Measurements from ENCODE around the gene DNAH11. TPM values are rescaled to one million over a fixed set of nuclear protein-coding genes. Genes with fewer than 3 reads are reported as not detected.
A peak's percentile ranks its signal among the peaks of the same experiment; 100 is the strongest.

Gene DNAH11
- total RNA-seq, 2 donors from 2014 or later: 2.9 to 3.6 TPM

DNA sequence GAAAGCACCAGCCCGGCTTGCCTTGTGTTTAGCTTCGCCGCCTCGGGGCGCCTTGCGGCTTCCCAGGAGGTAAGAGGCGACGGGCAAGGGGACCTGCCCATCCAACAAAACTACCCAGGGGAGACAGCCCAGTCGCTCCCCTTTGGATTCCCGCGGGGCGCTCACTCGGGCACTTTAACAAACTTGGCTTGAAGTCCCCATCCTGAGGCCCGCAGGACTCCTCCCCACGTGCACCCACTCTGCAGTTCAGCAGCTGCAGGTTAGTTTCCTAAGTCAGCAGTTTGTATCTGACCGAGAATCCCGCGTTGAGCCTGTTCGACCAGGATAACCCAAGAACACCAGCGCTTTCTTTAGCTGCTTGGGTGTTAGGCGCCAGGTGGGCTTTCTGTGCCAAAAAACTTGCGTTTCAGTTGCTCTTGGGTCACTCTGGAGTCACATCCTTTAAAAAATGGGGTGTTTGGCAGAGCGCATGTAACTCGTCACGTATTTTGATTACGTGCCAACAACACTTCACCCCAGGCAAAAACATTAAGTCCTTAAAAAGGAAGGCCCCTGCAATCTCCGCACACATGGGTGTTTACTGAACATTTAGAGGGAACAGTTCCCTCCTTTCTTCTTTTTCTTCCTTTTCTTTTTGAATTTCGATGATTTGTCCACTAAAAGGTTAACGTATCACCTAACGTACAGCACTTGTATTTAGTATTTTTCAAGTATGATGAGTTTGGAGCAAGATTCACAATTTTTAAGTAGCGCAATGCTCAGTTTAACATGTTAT lies 876 bp downstream of the DNAH11 start:
- DNase-seq (no peak), ATAC-seq (peak; percentile 56 to 62)
- intact Hi-C loops (cut with DNase I): no loop called here

DNA sequence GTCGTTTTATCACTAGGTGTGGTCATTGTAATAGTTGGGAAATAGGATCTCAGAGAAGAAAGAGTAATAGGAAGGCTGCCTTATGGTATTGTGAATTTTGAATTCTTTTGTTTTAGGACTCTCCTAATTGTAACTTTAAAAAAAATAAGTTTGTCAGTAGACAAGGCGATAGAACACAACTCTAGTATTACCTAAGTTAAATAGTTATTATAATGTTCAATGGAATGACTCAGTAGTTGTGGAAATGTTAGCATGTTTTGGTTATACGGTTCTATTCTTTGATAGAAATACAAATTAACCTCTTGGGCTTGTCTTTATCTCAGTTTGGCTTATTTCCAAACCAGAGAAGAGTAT lies 1.4 kb downstream of the DNAH11 start:
- ATAC-seq (no peak), DNase-seq (no peak)
- intact Hi-C loops (cut with DNase I): no loop called here

DNA sequence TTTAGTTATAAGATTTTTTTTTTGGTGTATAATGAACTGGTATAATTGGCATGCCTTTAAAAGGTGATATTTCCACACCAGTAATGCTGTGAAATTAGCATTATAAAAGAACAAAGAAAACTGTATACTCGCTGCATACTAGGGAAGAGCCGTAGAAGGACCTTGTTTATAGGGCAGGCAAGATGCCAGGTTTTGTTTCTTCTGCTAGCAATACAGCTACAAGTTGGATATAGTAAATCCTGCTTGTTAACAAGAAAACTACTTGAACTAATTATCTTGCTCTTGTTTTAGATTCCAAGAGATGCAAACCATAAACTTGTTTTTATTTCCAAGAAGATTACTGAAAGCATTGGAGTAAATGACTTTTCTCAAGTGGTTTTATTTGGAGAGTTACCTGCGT lies 1.9 kb downstream of the DNAH11 start:
- intact Hi-C loops (cut with DNase I): no loop called here
- no peak for DNase-seq
- no peak for ATAC-seq

DNA sequence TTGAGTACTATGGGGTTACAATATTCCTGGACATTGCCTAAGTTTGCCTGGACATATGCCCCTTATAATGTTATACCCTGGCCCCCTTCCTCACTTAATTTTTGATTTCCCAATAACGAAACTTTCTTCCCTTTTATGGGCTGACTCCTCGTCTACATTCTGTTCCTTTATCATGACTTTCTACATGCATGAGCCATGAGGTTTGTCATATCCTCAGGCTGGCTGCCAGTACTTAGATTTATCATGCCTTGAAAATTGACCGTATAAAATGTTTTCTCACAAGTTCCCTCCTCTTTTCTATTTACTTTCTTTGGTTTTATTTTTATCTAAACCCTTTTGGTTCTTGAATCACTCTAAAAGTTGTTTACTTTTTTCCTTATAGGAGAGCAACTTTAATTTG lies 4.7 kb downstream of the DNAH11 start:
- intact Hi-C loops (cut with DNase I): no loop called here
- no peak for DNase-seq
- ATAC-seq: no peak

DNA sequence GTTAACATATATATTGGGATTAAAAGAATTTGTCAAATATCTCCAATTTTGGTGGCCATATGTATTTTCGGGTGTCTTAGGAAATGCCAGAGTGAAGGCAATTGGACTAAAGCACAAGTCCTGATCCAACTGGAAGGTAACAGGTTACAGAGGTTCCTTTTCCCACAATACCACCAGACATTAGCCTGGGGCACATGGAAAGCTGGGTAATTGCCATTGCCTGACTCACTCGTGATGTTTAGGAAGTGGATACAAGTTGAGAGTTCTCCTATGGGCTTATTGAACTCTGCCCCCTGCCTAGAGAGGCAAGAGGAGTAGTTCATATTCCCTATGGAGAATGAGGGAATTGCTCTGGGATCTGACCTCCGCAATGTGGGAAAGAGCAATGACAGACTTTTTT lies 5.7 kb downstream of the DNAH11 start:
- DNase-seq (no peak), ATAC-seq (no peak)
- intact Hi-C loops (cut with DNase I): no loop called here

DNA sequence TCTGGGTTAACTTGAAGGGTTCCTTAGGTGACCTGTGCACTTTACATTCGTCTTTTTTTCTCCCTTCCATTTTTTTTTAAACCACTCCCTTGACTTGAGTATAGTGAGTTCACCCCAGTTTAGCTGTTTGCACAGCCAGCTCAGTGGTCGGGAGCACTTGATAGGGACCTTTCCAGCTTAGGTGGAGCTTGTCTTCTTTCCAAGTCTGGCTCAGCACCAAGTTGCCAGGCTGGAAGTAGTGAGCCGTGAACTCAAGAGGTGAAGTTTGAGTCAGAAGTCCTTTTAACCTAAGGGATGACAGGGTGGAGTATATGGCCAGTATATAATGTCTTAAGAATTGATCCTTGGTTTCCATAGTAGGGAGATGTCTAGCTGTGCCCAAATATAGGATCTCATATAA lies 7.2 kb downstream of the DNAH11 start:
- intact Hi-C loops (cut with DNase I): no loop called here
- ATAC-seq: no peak
- DNase-seq: no peak

DNA sequence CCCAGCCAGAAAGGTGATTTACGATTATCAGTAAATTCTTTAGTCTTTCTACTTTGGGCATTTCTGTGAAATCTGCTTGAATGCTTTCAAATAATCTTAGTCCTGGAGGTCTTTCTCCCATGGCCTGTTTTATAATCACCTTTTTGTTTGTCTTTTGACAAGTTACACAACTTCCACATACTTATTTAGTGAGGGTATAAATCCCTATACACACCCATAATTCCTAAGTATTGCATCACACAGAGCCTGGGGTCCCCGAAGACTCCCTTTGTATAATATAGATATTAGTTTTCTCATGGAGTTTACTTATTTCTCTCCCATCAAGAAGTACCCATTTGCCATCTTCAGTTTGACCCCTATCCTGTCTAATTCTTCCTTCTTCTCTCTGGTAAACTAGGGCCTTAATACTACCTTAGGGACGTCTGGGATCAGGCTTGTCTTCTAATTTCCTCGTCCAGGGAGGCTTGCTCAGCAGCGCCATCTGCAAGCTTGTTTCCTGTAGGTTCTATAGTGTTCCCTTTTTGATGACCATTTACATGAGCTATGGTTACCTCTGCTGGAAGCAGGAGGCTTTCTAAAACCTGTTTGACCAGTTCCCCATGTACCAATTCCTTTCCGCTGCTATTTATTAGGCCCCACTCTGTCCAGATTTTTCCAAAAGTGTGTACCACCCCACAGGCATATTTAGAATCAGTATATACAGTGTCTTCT lies 8.1 kb downstream of the DNAH11 start:
- ATAC-seq (no peak), DNase-seq (no peak)
- intact Hi-C loops (cut with DNase I): no loop called here

DNA sequence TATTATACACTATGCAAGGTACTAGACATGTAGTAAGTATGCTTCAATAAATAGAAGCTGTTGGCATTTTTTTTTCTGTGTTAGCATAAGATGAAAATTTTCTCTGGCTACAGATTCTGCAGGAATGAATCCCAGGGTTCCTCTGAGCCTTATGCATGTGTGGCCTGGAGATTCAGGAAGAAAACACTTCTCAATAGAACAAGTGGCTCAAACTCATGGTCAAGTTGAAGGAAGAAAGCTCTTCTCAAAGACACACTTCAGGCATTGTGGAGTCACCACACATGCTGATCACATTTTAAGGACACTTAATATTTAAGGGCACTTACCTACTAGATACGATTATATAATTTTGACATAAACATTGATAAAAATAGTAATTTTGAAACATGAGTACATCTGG lies 19.5 kb downstream of the DNAH11 start:
- intact Hi-C loops (cut with DNase I): no loop called here
- no peak for ATAC-seq
- no peak for DNase-seq

DNA sequence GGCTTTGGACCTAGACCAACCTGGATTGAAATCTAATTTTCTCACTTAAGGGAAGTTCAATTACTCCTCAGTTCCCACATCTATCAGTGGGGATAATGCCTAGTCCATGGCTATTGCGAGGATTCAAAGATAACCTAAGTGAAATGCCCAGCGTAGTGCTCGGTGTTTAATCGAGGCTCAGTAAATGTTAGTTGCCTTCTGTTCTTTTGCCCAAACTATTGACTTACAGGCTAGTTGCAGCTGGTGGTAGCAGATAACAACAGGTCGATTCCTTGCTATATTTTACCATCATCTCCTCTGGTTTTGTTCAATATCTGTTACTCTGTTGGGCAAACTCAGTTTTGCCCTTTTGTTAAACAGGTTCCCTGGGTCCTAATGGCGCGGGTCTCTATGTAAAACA lies 22.8 kb downstream of the DNAH11 start:
- intact Hi-C loops (cut with DNase I): no loop called here
- DNase-seq: no peak
- no peak for ATAC-seq

DNA sequence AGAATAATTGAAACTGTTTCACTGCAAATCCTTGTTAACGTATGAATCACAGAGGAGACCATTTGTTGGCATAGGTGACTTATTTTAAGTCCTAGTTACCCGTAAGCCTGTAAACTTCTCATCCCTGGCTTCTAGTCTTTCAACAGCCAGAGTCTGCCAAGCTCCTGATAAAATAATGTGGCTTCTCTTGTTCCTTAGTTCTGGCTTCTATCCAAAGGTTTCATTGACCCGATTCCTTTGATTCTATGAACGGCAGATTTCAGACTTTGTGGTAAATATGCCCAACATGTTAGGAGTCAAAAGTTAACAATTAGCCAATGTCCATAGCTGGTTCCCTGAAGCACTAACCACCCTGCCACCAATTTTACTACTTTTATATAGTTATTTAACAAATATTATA lies 23.3 kb downstream of the DNAH11 start:
- intact Hi-C loops (cut with DNase I): no loop called here
- DNase-seq: no peak

DNA sequence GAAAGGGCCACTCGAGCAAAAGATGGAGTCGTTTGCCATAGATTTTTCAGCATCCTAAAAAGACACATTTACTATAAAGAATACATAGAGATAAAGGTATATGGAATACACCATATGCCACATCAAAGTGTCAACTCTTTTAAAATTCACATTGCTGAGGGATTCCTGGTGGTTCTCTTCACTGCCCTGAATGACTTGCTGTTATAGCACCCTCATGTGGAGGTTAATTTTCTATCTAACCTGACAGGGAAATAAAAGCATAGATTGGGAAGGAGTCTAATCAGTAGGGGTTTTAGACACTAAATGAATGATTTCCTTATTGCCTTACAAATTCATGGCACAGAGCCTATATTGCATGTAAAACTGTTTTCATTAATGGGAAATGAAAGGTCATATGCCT lies 25.9 kb downstream of the DNAH11 start:
- intact Hi-C loops (cut with DNase I): no loop called here
- DNase-seq (no peak), ATAC-seq (no peak)

More for the DNA sequence above, 23.3 kb downstream of the DNAH11 start:
- no peak for ATAC-seq

DNA sequence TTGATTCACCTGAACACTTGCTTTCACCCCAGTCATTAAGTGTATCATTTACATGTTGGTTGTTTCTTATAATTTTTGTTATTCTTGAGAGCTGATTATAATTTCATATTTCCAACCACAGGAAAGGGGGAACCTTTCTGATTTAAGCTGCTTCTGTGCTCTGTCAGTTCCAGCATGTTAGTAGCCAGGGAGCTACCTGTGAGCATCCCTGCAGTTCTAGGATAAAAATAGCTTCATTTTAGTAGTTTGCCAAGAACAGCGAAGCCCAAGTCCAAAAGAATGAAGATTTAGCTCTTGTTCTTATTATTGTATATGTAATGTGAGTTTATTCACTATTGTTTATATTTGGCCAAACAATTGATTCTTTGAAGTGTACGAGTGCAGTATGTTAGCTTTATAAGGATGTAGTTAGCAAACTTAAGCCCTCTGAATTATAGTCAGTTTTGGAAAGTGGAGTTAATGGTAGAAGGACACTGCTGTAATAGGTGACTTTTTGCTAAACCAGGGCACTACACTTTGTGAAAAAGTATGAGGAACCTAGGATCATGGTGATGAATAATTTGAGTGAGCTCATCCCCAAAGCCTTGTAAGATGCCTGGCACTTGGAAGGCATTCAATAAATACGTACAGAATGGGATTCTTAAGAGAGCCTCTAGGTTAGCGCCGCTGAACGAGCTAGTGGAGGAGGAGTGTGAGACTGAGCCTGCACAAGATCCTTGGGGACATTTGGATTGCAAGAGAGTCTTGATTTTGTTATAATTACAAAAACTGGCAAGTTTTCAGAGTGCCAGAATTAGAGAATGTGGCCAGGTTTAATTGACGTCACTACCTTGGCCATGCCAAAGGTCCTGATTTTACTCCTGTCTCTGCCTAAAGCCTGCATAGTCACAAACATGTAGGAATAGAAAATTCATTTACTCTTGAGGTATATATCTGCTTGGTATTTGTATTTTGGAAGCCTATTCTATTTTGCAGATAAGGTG lies 29.8 kb downstream of the DNAH11 start:
- ATAC-seq: no peak
- intact Hi-C loops (cut with DNase I): no loop called here
- DNase-seq: no peak

DNA sequence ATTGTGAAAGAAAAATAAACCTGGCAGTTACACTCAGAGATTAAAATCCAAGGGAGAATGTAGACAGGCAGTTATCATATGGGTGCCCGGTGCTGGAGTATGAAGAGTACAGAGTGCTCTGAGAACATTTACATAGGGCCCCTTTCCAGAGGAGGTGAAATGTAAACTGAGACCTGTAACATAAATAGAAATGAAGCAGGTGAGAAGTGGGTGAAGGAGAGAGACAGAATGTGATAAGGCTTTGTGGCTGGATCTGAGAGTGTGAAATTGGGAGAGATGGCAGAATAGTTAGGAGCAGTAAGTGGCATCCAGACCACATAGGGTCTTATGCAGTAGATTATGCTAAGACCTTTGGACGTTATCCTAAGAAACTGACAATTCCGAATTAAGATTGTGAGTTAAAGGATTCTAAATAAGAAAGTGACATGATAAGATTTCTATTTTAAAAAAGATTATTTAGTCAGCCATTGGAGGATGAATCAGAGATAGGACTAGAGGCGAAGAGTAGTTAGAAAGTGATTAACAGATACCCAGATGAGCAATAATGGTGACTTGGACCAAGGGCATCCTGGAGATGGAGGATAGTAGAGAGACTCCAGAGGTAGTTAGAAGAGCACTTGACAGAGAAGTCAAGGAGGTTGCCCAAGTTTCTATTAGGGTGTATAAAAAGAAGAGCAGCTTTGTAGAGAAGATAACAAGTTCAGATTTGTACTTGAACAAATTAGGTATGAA lies 36.7 kb downstream of the DNAH11 start:
- no peak for DNase-seq
- intact Hi-C loops (cut with DNase I): no loop called here
- ATAC-seq: peak in 1 of 2 donors; percentile 81

DNA sequence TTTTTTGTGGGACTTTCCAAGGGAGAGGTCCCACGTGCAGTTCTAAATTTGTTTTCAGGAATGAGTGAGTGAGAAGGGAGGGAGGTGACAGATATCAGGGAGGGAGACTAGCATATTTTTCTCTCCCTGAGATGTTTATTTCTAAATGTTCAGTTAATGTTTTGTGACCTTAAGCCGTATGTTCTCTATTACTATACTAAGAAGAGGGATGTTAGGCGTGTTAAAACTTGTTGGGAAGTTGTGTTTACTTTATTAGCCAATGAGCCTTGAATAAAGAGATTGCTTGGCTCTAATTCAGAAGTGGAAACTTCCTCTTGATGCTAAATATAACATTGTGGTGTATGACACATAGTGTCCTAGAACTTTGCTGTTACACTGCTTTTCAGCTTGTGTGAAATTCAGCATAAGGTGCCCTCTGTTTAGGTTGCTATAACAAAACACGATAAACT lies 37.3 kb downstream of the DNAH11 start:
- DNase-seq: no peak
- intact Hi-C loops (cut with DNase I): no loop called here
- peak; percentile 89 to 90 for ATAC-seq

DNA sequence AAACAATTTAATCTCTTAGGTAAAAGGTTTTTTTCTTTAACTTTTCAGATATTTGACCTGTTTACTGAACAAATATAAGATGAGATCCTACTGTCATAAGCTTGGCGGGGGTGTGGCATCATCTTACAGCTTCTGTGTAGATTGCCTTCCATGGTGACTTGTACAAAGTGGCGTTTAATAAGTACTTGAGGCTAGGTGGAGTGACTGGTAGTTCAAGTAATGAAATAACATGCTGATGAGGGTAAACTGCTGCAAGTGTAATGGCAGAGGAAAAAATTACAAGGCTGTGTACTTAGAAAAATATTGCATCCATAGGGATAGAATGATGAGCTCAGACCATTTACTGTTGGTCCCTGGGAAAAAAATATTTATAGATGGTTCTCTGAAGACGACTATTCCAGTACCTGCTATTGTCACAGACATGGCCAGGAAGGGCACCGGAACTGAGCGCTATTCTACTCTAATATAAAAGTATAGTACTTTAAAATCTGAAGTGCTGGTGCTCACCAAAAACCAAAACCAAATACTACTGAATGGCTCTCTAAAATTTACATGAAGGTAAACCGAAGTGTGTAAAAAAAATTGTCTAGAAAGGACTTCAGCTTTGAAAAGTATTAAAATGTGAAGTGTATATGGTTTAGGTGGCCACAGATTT lies 42.4 kb downstream of the DNAH11 start:
- DNase-seq: no peak
- intact Hi-C loops (cut with DNase I): no loop called here
- ATAC-seq: no peak

DNA sequence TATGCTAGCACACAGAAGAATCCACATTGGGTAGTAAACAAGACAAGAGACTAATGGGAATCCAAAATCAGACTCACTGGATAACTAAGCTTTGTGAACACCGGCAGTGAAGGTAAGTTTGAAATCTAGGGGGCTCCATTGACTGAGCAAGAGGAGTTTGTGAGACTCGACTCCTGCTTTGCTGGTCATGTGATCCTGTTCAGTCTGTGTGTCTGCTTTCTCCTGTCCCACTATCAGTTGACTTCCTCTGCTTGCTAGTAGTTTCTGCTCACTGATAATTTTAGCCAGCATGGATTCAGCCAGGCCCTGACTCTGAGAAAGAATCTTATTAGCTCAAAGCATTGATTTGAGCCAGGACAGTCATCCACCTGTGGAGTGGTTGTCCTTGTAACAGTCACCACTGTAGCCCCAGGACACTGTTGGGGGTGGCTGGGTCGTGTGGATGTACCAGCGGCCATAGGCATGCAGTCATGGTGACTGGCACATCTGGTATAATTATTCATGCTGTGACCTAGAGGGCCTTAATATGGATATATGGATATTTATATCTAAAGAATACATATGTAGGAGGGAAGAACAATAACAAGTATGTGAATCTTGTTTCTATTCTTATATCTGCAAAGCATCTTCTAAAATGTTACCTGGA lies 44.4 kb downstream of the DNAH11 start:
- DNase-seq (no peak), ATAC-seq (peak in 1 of 2 donors; percentile 30)
- intact Hi-C loops (cut with DNase I): no loop called here

DNA sequence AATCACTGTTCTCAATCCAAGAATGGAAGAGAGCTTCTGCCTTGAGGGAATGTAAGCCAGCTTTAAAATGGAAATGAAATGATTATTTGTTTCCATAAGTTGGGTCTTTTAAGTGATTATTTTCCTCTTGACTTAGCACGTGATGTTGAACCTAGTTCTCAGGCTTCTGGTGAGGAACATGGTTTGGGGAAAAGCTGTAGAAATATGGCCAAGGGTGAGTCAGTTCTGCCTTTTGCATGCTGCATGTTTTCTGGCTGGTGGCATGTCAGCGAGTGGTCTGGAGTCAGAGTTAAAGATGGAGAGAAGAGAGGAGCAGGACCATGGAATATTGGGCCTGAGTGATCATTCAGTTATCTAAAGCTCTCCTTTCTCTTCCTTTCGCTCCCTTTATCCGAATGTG lies 54.0 kb downstream of the DNAH11 start:
- DNase-seq (no peak), ATAC-seq (no peak)
- intact Hi-C loops (cut with DNase I): no loop called here

DNA sequence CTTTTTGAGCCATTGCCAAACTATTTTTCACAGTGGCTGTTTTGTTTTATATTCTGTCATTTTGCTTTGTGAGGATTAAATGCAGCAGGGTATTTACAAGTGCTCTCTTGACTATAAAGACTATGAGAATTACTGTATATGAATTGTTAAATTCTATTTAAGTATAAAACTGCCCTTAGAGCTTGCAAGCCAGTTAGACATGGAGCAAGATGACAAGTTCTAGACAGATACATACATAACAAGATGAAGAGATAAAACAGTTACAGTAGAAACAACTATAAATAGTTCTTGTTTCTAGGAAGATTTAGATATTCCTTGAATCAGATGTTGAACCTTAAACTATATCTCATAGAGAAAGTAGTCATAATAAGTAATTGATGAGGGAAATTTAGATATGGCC lies 60.6 kb downstream of the DNAH11 start:
- intact Hi-C loops (cut with DNase I): no loop called here

More for the DNA sequence above, 60.6 kb downstream of the DNAH11 start:
- no peak for DNase-seq
- no peak for ATAC-seq

Data from left cardiac atrium (tissue), 4 donors.